ENCODE results near the gene DLG2.

GRCh38 chr11:85313741-85314140 is 313.4 kb downstream of the DLG2 start:
- TF ChIP-seq CTCF (IDR thresholded peaks at IDR 0.05 in 2 of 3, conservative IDR thresholded peaks at IDR 0.05 in 1 of 3; ENCODE audit: insufficient read depth in 2 of 3, low read depth in 1 of 3, low read length in 3 of 3) (no peak), POLR2AphosphoS5 (IDR thresholded peaks at IDR 0.05; ENCODE audit: control insufficient read depth, insufficient read depth, low read depth, low read length) (no peak), ZBED1 (IDR thresholded peaks at IDR 0.05) (no peak), ELF2 (CRISPR knock-in tag; IDR thresholded peaks at IDR 0.05) (no peak), POLR2A (conservative IDR thresholded peaks at IDR 0.05) (no peak), HNRNPK (IDR thresholded peaks at IDR 0.05; ENCODE audit: low read depth, low read length, poor library complexity, severe bottlenecking) (no peak), RBFOX2 (IDR thresholded peaks at IDR 0.05; ENCODE audit: low read depth, low read length) (no peak), ARNT (IDR thresholded peaks at IDR 0.05) (no peak), RBM14 (IDR thresholded peaks at IDR 0.05; ENCODE audit: borderline replicate concordance, insufficient read depth, low read depth, low read length) (no peak), NR2C1 (IDR thresholded peaks at IDR 0.05) (no peak), NR2C1 (tag; IDR thresholded peaks at IDR 0.05) (no peak), NFIX (CRISPR knock-in tag; IDR thresholded peaks at IDR 0.05; ENCODE audit: low read depth) (no peak), ZNF695 (CRISPR knock-in tag; IDR thresholded peaks at IDR 0.05) (no peak), USF2 (CRISPR knock-in tag; IDR thresholded peaks at IDR 0.05) (no peak)

Data from K562 (cell line).